Neutrophil (primary cell): ENCODE data around the gene GTF3C2.

Source experiments
- H3K27ac ChIP-seq: fragments of 200-600 bp; sonication (generic); 2 replicates; pipeline ENCODE4 v1.5.1; 2016; ENCODE audit warnings: mild to moderate bottlenecking, moderate library complexity
- H3K27me3 ChIP-seq: fragments of 200-600 bp; sonication (generic); 2 replicates; pipeline ENCODE4 v1.6.0; 2016; ENCODE audit warnings: mild to moderate bottlenecking
- H3K36me3 ChIP-seq: fragments of 200-600 bp; sonication (generic); 2 replicates; pipeline ENCODE4 v1.5.1; 2017
- H3K4me1 ChIP-seq, 2 experiments: fragments of 200-600 bp in 1 of 2; sonication (generic) in 1 of 2; 1 replicate in 1 of 2; 2 replicates in 1 of 2; pipeline versions ENCODE4 v1.5.1 to v1.6.1; 2013 to 2016; ENCODE audit warnings: low read depth in 1 of 2, low read length in 1 of 2, mild to moderate bottlenecking in 1 of 2, moderate library complexity in 1 of 2; ENCODE audit not compliant: control insufficient read depth in 1 of 2, insufficient read depth in 1 of 2
- H3K4me3 ChIP-seq, 2 experiments: fragments of 200-600 bp in 1 of 2; sonication (generic) in 1 of 2; 1 replicate in 1 of 2; 2 replicates in 1 of 2; pipeline ENCODE4 v1.5.1; 2013 to 2016; ENCODE audit warnings: low read depth in 1 of 2, low read length in 1 of 2, mild to moderate bottlenecking in 1 of 2, moderate library complexity in 1 of 2
- H3K9me3 ChIP-seq: fragments of 200-600 bp; sonication (generic); 2 replicates; pipeline ENCODE4 v1.5.1; 2016
- TF ChIP-seq, protein P1 (sequence below): fragments of 200-600 bp; sonication (generic); IDR thresholded peaks from 2 replicates; pipeline ENCODE4 v1.5.1; 2016; ENCODE audit warnings: antibody characterized with exemption

GTF3C2 gene

DNA sequence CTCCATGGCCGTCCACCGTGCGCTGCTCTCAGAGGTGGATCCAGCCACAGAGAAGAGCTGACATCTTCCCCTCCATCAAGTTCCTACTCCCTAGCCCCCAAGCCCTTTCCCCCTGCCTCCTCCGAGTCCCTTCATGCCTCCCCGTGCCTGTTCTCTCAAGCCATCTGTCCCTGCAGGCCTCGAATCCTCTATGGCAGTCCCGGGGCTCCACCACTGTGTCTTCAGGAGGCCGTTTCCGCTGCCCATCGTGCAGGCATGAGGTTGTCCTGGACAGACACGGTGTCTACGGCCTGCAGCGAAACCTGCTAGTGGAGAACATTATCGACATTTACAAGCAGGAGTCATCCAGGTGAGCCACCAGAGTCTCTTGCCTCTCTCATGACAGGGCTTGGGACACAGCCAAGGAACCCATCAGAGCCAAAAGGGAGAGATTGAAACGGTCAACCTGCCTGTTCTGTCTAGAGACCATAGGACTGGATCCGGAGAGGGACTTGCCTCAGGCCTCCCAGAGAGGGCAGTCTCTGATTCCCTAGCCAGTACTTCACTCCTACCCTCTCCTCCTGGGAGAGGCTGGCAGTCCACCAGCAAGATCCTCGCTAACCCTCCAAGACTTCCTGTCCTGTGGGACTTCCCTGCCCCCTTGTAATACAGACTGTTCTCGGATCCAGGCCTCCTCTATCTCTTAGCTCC lies 58.0 kb downstream of the GTF3C2 start:
- TF ChIP-seq, protein P1, sequence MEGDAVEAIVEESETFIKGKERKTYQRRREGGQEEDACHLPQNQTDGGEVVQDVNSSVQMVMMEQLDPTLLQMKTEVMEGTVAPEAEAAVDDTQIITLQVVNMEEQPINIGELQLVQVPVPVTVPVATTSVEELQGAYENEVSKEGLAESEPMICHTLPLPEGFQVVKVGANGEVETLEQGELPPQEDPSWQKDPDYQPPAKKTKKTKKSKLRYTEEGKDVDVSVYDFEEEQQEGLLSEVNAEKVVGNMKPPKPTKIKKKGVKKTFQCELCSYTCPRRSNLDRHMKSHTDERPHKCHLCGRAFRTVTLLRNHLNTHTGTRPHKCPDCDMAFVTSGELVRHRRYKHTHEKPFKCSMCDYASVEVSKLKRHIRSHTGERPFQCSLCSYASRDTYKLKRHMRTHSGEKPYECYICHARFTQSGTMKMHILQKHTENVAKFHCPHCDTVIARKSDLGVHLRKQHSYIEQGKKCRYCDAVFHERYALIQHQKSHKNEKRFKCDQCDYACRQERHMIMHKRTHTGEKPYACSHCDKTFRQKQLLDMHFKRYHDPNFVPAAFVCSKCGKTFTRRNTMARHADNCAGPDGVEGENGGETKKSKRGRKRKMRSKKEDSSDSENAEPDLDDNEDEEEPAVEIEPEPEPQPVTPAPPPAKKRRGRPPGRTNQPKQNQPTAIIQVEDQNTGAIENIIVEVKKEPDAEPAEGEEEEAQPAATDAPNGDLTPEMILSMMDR, result no peak
- H3K9me3 ChIP-seq, result no peaks in the 10 kb centered on the region

DNA sequence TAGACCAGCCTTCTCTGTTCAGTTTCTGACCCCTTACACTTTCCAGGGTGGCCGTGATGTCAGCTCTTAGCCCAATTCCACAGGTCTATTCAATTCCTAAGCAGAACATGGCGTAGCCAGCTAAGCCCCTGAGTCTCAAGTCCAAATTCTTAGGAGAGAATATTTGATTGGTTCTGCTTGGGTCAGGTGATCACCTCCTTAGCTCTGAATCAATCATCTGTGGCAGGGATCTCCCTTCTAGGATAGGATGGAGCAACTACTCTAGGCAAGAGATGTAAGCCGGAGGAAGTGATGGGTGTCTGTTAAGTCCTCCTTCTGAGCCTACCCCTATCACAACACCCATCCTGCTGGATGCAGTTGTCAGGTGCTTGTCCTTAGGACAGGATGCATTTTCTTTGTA lies 59.4 kb downstream of the GTF3C2 start:
- no peak overlapping the region for H3K27ac ChIP-seq
- TF ChIP-seq, protein P1, result no peak
- H3K9me3 ChIP-seq, result no peaks in the 10 kb centered on the region
- H3K27me3 ChIP-seq, result peaks cover 5% of the 10 kb centered on the region
- peaks cover 0 to 4% of the 10 kb centered on the region in 2 experiments for H3K4me1 ChIP-seq
- no peak overlapping the region for H3K4me3 ChIP-seq
- no peaks in the 10 kb centered on the region for H3K36me3 ChIP-seq

More for the DNA sequence above, 58.0 kb downstream of the GTF3C2 start:
- H3K27me3 ChIP-seq, result peaks cover 8% of the 10 kb centered on the region
- no peak overlapping the region for H3K27ac ChIP-seq
- H3K36me3 ChIP-seq, result no peaks in the 10 kb centered on the region
- H3K4me3 ChIP-seq, result no peak overlapping the region
- H3K4me1 ChIP-seq, result peaks cover 0 to 4% of the 10 kb centered on the region in 2 experiments

DNA sequence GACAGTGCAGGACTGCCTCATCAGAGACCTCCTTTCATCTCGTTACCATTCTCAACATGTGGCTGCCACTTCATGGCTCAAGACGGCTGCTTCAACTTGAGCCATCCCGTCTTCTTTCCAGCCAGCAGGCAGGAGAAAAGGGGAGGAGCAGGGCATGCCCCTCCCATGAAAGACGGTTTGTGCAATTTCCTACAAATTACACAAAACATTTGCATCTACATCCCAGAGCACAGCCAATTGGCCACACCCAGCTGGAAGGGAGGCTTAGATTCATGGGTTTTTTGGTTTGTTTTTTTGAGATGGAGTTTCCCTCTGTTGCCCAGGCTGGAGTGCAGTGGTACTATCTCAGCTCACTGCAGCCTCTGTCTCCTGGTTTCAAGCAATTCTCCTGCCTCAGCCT lies 60.1 kb downstream of the GTF3C2 start:
- no peak overlapping the region for H3K4me3 ChIP-seq
- H3K36me3 ChIP-seq, result no peaks in the 10 kb centered on the region
- peaks cover 0 to 4% of the 10 kb centered on the region in 2 experiments for H3K4me1 ChIP-seq
- peaks cover 12% of the 10 kb centered on the region for H3K27me3 ChIP-seq
- H3K9me3 ChIP-seq, result no peaks in the 10 kb centered on the region
- no peak overlapping the region for H3K27ac ChIP-seq
- TF ChIP-seq, protein P1, result no peak

DNA sequence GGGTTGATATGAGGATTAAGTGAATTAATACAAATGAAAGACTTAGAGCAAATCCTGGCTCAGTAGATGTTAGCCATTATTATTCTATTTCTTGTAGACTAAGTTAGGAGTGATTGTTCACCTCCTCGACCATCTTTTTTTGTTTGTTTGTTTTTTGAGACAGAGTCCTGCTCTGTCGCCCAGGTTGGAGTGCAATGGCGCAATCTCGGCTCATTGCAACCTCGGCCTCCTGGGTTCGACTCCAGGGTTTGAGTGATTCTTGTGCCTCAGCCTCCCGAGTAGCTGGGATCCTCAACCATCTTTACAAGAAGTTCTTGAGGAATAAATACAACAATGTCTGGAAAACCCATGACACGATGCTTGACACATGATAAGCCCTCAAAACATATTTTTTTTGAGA lies 61.6 kb downstream of the GTF3C2 start:
- Histone ChIP-seq H3K4me1 (peaks cover 0 to 4% of the 10 kb centered on the region in 2 experiments), H3K27me3 (peaks cover 26% of the 10 kb centered on the region), H3K36me3 (no peaks in the 10 kb centered on the region), H3K4me3 (no peak overlapping the region), H3K9me3 (no peaks in the 10 kb centered on the region), H3K27ac (no peak overlapping the region)
- TF ChIP-seq, protein P1, result no peak

DNA sequence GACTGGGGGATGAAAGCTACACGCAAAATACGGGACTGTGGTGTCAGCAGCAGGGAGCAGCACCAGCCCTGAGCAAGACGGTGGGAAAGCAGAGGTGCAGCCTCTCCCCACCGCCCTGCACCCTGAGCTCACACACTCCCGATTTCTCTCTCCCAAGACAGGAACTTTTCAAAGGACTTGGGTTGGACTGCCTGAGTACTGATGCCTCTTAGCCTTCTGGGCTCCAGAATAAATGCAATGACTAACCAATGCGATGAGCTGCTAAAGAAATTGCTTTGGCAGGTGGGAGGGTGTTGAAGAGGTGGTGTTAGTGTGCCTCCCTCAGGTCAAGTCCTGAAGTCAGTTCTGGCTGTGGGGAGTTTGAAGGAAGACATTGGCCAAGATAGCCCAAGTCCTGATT lies 64.7 kb downstream of the GTF3C2 start:
- no peak overlapping the region for H3K4me3 ChIP-seq
- H3K9me3 ChIP-seq, result no peaks in the 10 kb centered on the region
- H3K4me1 ChIP-seq, result peaks cover 0 to 4% of the 10 kb centered on the region in 2 experiments
- no peaks in the 10 kb centered on the region for H3K36me3 ChIP-seq
- peaks cover 40% of the 10 kb centered on the region for H3K27me3 ChIP-seq
- no peak overlapping the region for H3K27ac ChIP-seq
- TF ChIP-seq, protein P1, result no peak
